Glomerular visceral epithelial cell (primary cell): ENCODE results near the gene PTPRB.
"Not testable (repeated sequence)": the region's sequence is repeated elsewhere in the genome, so short reads cannot be mapped to it uniquely, and the experiment has no call there.

Source experiments
- DNase-seq: peaks from one replicate; pipeline ENCODE4 v3.0.0-alpha.2; 2016; ENCODE audit errors: extremely low spot score

Gene PTPRB

GRCh38 chr12:70540996-70541395 lies 96.2 kb downstream of the PTPRB start:
- no peak for DNase-seq

GRCh38 chr12:70536650-70537049 lies 100.6 kb downstream of the PTPRB start:
- no peak for DNase-seq

- no peak for DNase-seq
These were observed 101.3 kb downstream of the PTPRB start for GRCh38 chr12:70535896-70536374.

- DNase-seq: no peak
These were observed 102.8 kb downstream of the PTPRB start for GRCh38 chr12:70534466-70534865.

- no peak for DNase-seq
These were observed 107.6 kb downstream of the PTPRB start for GRCh38 chr12:70529647-70530046.

- no peak for DNase-seq
These were observed 116.4 kb downstream of the PTPRB start for GRCh38 chr12:70520847-70521246.

GRCh38 chr12:70513426-70513825 lies 123.8 kb downstream of the PTPRB start:
- DNase-seq: no peak

GRCh38 chr12:70508178-70508577 lies 129.1 kb downstream of the PTPRB start:
- DNase-seq: no peak

- DNase-seq: no peak
These were observed 129.8 kb downstream of the PTPRB start for GRCh38 chr12:70507442-70507841.

- DNase-seq: no peak
These were observed 139.7 kb downstream of the PTPRB start for GRCh38 chr12:70497508-70497907.

GRCh38 chr12:70492904-70493303 lies 144.3 kb downstream of the PTPRB start:
- DNase-seq: not testable (repeated sequence)

GRCh38 chr12:70490928-70491327 lies 146.3 kb downstream of the PTPRB start:
- not testable (repeated sequence) for DNase-seq

- DNase-seq: no peak
These were observed 149.8 kb downstream of the PTPRB start for GRCh38 chr12:70487440-70487839.

- DNase-seq: no peak
These were observed 150.6 kb downstream of the PTPRB start for GRCh38 chr12:70486588-70486987.

GRCh38 chr12:70485704-70486103 lies 151.5 kb downstream of the PTPRB start:
- DNase-seq: no peak

GRCh38 chr12:70484464-70484863 lies 152.8 kb downstream of the PTPRB start:
- no peak for DNase-seq

- DNase-seq: no peak
These were observed 154.5 kb downstream of the PTPRB start for GRCh38 chr12:70482764-70483163.

- DNase-seq: no peak
These were observed 167.9 kb downstream of the PTPRB start for GRCh38 chr12:70469221-70469820.

- no peak for DNase-seq
These were observed 168.5 kb downstream of the PTPRB start for GRCh38 chr12:70468741-70469140.

GRCh38 chr12:70467918-70468733 lies 169.1 kb downstream of the PTPRB start:
- no peak for DNase-seq

- no peak for DNase-seq
These were observed 169.8 kb downstream of the PTPRB start for GRCh38 chr12:70467476-70467875.

GRCh38 chr12:70466753-70467152 lies 170.5 kb downstream of the PTPRB start:
- no peak for DNase-seq
